ENCODE data around the gene IKZF4.
A peak's percentile ranks its signal among the peaks of the same experiment; 100 is the strongest.

The IKZF4 gene

DNA sequence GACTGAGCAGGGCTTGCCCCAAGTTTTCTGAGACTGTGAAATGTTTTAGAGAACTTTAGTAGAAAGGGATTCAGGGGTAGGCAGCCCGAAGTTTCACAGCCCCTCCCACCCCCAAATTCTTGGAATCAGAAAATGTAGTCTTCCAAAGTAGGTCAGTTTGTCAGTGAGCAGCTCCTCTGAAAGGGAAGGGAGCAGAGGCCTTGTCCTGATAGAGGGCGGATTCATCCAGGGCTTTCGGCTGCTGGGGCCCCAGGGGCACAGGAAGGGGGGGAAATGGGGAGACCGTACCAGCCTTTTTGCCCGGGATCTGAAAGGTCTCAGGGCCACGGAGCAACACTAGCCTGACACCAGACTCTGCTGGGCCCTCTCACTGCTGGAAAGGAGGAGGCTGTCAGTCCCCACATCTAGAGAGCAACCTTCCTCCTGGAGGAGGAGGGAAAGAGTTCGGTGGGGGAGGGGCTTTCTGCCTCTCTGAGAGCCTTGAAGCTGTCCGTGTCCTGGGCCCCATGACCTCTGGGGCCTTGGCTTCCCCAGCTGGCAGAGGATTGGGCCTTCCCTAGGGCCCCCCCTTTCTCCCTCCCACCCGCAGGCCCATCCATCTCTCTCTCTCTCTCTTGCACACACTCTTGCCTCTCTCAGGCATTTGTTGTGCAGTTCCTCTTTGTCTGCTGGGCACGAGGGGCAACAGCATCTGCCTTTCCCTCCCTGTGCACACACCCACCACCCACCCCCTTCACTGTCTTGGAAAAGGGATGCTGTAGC, at the start of gene IKZF4:
Gene IKZF4 (plus strand): TSS at position 621 of the 762 bp plus-strand sequence. CDS start 451 bp downstream, outside the sequence.
- H3K4me2 ChIP-seq (ENCODE audit: low read length), result no peak within 1 kb of the TSS
- no peaks in the 10 kb centered on the region for H4K20me1 ChIP-seq (ENCODE audit: insufficient read depth, low read length)
- no peak within 1 kb of the TSS for H3K27ac ChIP-seq (ENCODE audit: low read depth, low read length, poor library complexity, severe bottlenecking)
- H3K9ac ChIP-seq (ENCODE audit: low read length), result no peak within 1 kb of the TSS
- H3K27me3 ChIP-seq (ENCODE audit: insufficient read depth, low read length), result no peaks in the 10 kb centered on the region
- no peaks in the 10 kb centered on the region for H3K79me2 ChIP-seq (ENCODE audit: insufficient read depth, low read length)
- H3K9me2 ChIP-seq (ENCODE audit: low read depth, low read length), result no peaks in the 10 kb centered on the region
- H2AFZ ChIP-seq (ENCODE audit: low read length), result no peak within 1 kb of the TSS
- no peak within 1 kb of the TSS for H3K4me3 ChIP-seq (ENCODE audit: low read depth, low read length, poor library complexity, severe bottlenecking)
- H3K36me3 ChIP-seq (ENCODE audit: insufficient read depth, low read length), result no peaks in the 10 kb centered on the region
- TF ChIP-seq CTCF (IDR thresholded peaks at IDR 0.05; ENCODE audit: low read length) (no peak), EZH2 (IDR thresholded peaks at IDR 0.05; ENCODE audit: borderline replicate concordance, low read length) (no peak)
- no peaks in the 10 kb centered on the region for H3K4me1 ChIP-seq (ENCODE audit: insufficient read depth, low read length, severe bottlenecking)
- H3F3A ChIP-seq (ENCODE audit: insufficient read depth, low read length), result no peaks in the 10 kb centered on the region
- no peaks in the 10 kb centered on the region for H3K9me3 ChIP-seq (ENCODE audit: low read length)

- Histone ChIP-seq H3K9me2 (ENCODE audit: low read depth, low read length) (no peaks in the 10 kb centered on the region), H3K79me2 (ENCODE audit: insufficient read depth, low read length) (peaks cover 19% of the 10 kb centered on the region), H3K9me3 (ENCODE audit: low read length) (no peaks in the 10 kb centered on the region), H2AFZ (ENCODE audit: low read length) (no peak overlapping the region), H3K4me1 (ENCODE audit: insufficient read depth, low read length, severe bottlenecking) (peaks cover 35% of the 10 kb centered on the region), H3F3A (ENCODE audit: insufficient read depth, low read length) (no peaks in the 10 kb centered on the region), H3K27ac (ENCODE audit: low read depth, low read length, poor library complexity, severe bottlenecking) (peak overlapping the region; percentile 47), H3K4me2 (ENCODE audit: low read length) (peak overlapping the region; percentile 85; the same call in 1 of the 2 replicates), H3K9ac (ENCODE audit: low read length) (no peak overlapping the region), H4K20me1 (ENCODE audit: insufficient read depth, low read length) (no peaks in the 10 kb centered on the region), H3K36me3 (ENCODE audit: insufficient read depth, low read length) (peaks cover 28% of the 10 kb centered on the region; the same call in 1 of the 2 replicates), H3K4me3 (ENCODE audit: low read depth, low read length, poor library complexity, severe bottlenecking) (peak overlapping the region; percentile 71), H3K27me3 (ENCODE audit: insufficient read depth, low read length) (no peaks in the 10 kb centered on the region)
- no peak for TF ChIP-seq CTCF (IDR thresholded peaks at IDR 0.05; ENCODE audit: low read length)
- no peak for TF ChIP-seq EZH2 (IDR thresholded peaks at IDR 0.05; ENCODE audit: borderline replicate concordance, low read length)
Measured at GRCh38 chr12:55972042-55972441, 48.8 kb upstream of the IKZF4 start.

GRCh38 chr12:55972456-55972855, 48.4 kb upstream of the IKZF4 start:
- no peak overlapping the region for H2AFZ ChIP-seq (ENCODE audit: low read length)
- peaks cover 15% of the 10 kb centered on the region for H3K79me2 ChIP-seq (ENCODE audit: insufficient read depth, low read length)
- no peaks in the 10 kb centered on the region for H3F3A ChIP-seq (ENCODE audit: insufficient read depth, low read length)
- peak overlapping the region; percentile 76 for H3K9ac ChIP-seq (ENCODE audit: low read length)
- peaks cover 31% of the 10 kb centered on the region for H3K4me1 ChIP-seq (ENCODE audit: insufficient read depth, low read length, severe bottlenecking)
- no peaks in the 10 kb centered on the region for H3K9me2 ChIP-seq (ENCODE audit: low read depth, low read length)
- H3K9me3 ChIP-seq (ENCODE audit: low read length), result no peaks in the 10 kb centered on the region
- peak overlapping the region; percentile 85 for H3K4me2 ChIP-seq (ENCODE audit: low read length)
- H4K20me1 ChIP-seq (ENCODE audit: insufficient read depth, low read length), result no peaks in the 10 kb centered on the region
- no peaks in the 10 kb centered on the region for H3K27me3 ChIP-seq (ENCODE audit: insufficient read depth, low read length)
- TF ChIP-seq EZH2 (IDR thresholded peaks at IDR 0.05; ENCODE audit: borderline replicate concordance, low read length) (no peak), CTCF (IDR thresholded peaks at IDR 0.05; ENCODE audit: low read length) (no peak)
- peak overlapping the region; percentile 47 for H3K27ac ChIP-seq (ENCODE audit: low read depth, low read length, poor library complexity, severe bottlenecking)
- H3K36me3 ChIP-seq (ENCODE audit: insufficient read depth, low read length), result peaks cover 28% of the 10 kb centered on the region; the same call in 1 of the 2 replicates
- peak overlapping the region; percentile 71 for H3K4me3 ChIP-seq (ENCODE audit: low read depth, low read length, poor library complexity, severe bottlenecking)
